H9 (cell line): ENCODE measurements around the gene C7orf25. TPM values are rescaled to one million over a fixed set of nuclear protein-coding genes. Genes with fewer than 3 reads are reported as not detected.

Experiments used
- DNase-seq: peaks from one replicate; pipeline ENCODE4 v3.0.0-alpha.2; 2017
- H2AFZ ChIP-seq: one replicate; pipeline ENCODE4 v1.6.1; 2013; ENCODE audit warnings: mild to moderate bottlenecking, low read length, control low read depth, moderate library complexity
- H2AK5ac ChIP-seq: 2 replicates; pipeline ENCODE4 v1.6.1; 2013; ENCODE audit warnings: low read length, control low read depth, mixed read lengths; ENCODE audit not compliant: insufficient read length
- H2BK120ac ChIP-seq: one replicate; pipeline ENCODE4 v1.6.1; 2013; ENCODE audit warnings: low read depth, mild to moderate bottlenecking, low read length, control low read depth, inconsistent platforms; ENCODE audit not compliant: poor library complexity, severe bottlenecking
- H2BK12ac ChIP-seq: 2 replicates; pipeline ENCODE4 v1.6.1; 2013; ENCODE audit warnings: low read length, control low read depth, mixed read lengths, low read depth; ENCODE audit not compliant: insufficient read length
- H2BK15ac ChIP-seq: 2 replicates; pipeline ENCODE4 v1.6.1; 2013; ENCODE audit warnings: low read depth, low read length, control low read depth
- H2BK20ac ChIP-seq: one replicate; pipeline ENCODE4 v1.6.1; 2013; ENCODE audit warnings: low read depth, mild to moderate bottlenecking, low read length, control low read depth, inconsistent platforms; ENCODE audit not compliant: poor library complexity, severe bottlenecking
- H2BK5ac ChIP-seq: 2 replicates; pipeline ENCODE4 v1.6.1; 2013; ENCODE audit warnings: low read length, control low read depth, mixed read lengths; ENCODE audit not compliant: insufficient read length
- H3K14ac ChIP-seq: 2 replicates; pipeline ENCODE4 v1.6.1; 2013; ENCODE audit warnings: low read length, control low read depth; ENCODE audit not compliant: insufficient read depth
- H3K18ac ChIP-seq: 2 replicates; pipeline ENCODE4 v1.6.1; 2013; ENCODE audit warnings: low read depth, mild to moderate bottlenecking, mixed read lengths, low read length, control low read depth; ENCODE audit not compliant: insufficient read length
- H3K23ac ChIP-seq: 2 replicates; pipeline ENCODE4 v1.6.1; 2013; ENCODE audit warnings: low read length, control low read depth, mixed read lengths, low read depth; ENCODE audit not compliant: insufficient read length
- H3K23me2 ChIP-seq: 2 replicates; pipeline ENCODE4 v1.6.1; 2013; ENCODE audit warnings: low read depth, mild to moderate bottlenecking, mixed read lengths, low read length, control low read depth; ENCODE audit not compliant: insufficient read length, poor library complexity, severe bottlenecking
- H3K27ac ChIP-seq: 2 replicates; pipeline ENCODE4 v1.5.1; 2013; ENCODE audit warnings: low read length, control low read depth, mixed read lengths, low read depth; ENCODE audit not compliant: insufficient read length
- H3K27me3 ChIP-seq: 2 replicates; pipeline ENCODE4 v1.6.1; 2013; ENCODE audit warnings: low read length, control low read depth, inconsistent platforms; ENCODE audit not compliant: insufficient read depth
- H3K4ac ChIP-seq: 2 replicates; pipeline ENCODE4 v1.6.1; 2013; ENCODE audit warnings: low read depth, mild to moderate bottlenecking, control low read depth, inconsistent platforms, low read length, moderate library complexity
- H3K4me1 ChIP-seq: 2 replicates; pipeline ENCODE4 v1.6.1; 2013; ENCODE audit warnings: low read length, control low read depth, inconsistent platforms; ENCODE audit not compliant: insufficient read depth
- H3K4me2 ChIP-seq: 2 replicates; pipeline ENCODE4 v1.6.1; 2013; ENCODE audit warnings: low read length, control low read depth, mixed read lengths; ENCODE audit not compliant: insufficient read length, insufficient read depth
- H3K56ac ChIP-seq: 2 replicates; pipeline ENCODE4 v1.6.1; 2013; ENCODE audit warnings: low read depth, mild to moderate bottlenecking, mixed read lengths, low read length, control low read depth; ENCODE audit not compliant: insufficient read length
- H3K79me1 ChIP-seq: 2 replicates; pipeline ENCODE4 v1.6.1; 2013; ENCODE audit warnings: low read depth, mild to moderate bottlenecking, moderate library complexity, low read length, control low read depth, inconsistent platforms; ENCODE audit not compliant: insufficient read depth, poor library complexity, severe bottlenecking
- H3K79me2 ChIP-seq: 2 replicates; pipeline ENCODE4 v1.6.1; 2013; ENCODE audit warnings: low read length, control low read depth, inconsistent platforms; ENCODE audit not compliant: insufficient read depth
- H3K9ac ChIP-seq: 2 replicates; pipeline ENCODE4 v1.6.1; 2013; ENCODE audit warnings: low read length, control low read depth, mixed read lengths; ENCODE audit not compliant: insufficient read length; ENCODE audit errors: extremely low read depth
- H3K9me3 ChIP-seq: one replicate; pipeline ENCODE4 v1.6.1; 2013; ENCODE audit warnings: low read depth, low read length, inconsistent platforms; ENCODE audit not compliant: control insufficient read depth
- H3T11ph ChIP-seq: one replicate; pipeline ENCODE4 v1.6.1; 2013; ENCODE audit warnings: mild to moderate bottlenecking, low read length, control low read depth, inconsistent platforms
- H4K20me1 ChIP-seq: one replicate; pipeline ENCODE4 v1.6.1; 2013; ENCODE audit not compliant: control insufficient read depth, insufficient read length, insufficient read depth
- H4K5ac ChIP-seq: 2 replicates; pipeline ENCODE4 v1.6.1; 2013; ENCODE audit warnings: low read depth, mild to moderate bottlenecking, mixed read lengths, low read length, control low read depth; ENCODE audit not compliant: insufficient read length
- H4K8ac ChIP-seq: replicated peaks from 2 replicates; pipeline ENCODE4 v1.6.1; 2013; ENCODE audit warnings: low read length, control low read depth, mixed read lengths, low read depth; ENCODE audit not compliant: insufficient read length
- H4K91ac ChIP-seq: 2 replicates; pipeline ENCODE4 v1.6.1; 2013; ENCODE audit warnings: low read depth, mild to moderate bottlenecking, moderate library complexity, mixed read lengths, low read length, control low read depth; ENCODE audit not compliant: insufficient read length
- H3K27ac Mint-ChIP-seq, 3 experiments: 2 replicates in 2 of 3; 3 replicates in 1 of 3; pipeline ENCODE4 v1.8.0; 2020 to 2021; ENCODE audit warnings: mixed read lengths in 3 of 3, mild to moderate bottlenecking in 1 of 3, moderate library complexity in 1 of 3
- H3K27me3 Mint-ChIP-seq: 2 replicates; pipeline ENCODE4 v1.8.0; 2021; ENCODE audit warnings: low read depth, mild to moderate bottlenecking, moderate library complexity, mixed read lengths
- H3K36me3 Mint-ChIP-seq, 3 experiments: 2 replicates in 2 of 3; 3 replicates in 1 of 3; pipeline ENCODE4 v1.8.0; 2020 to 2021; ENCODE audit warnings: low read depth in 3 of 3, mixed read lengths in 3 of 3; ENCODE audit not compliant: insufficient read depth in 1 of 3
- H3K4me1 Mint-ChIP-seq, 2 experiments: 2 replicates each; pipeline ENCODE4 v1.8.0; 2020; ENCODE audit warnings: mixed read lengths in 2 of 2
- H3K4me3 Mint-ChIP-seq, 2 experiments: 2 replicates in 1 of 2; 3 replicates in 1 of 2; pipeline ENCODE4 v1.8.0; 2020 to 2021; ENCODE audit warnings: mild to moderate bottlenecking in 2 of 2, mixed read lengths in 2 of 2, moderate library complexity in 1 of 2
- H3K9me3 Mint-ChIP-seq, 2 experiments: 2 replicates in 1 of 2; 3 replicates in 1 of 2; pipeline ENCODE4 v1.8.0; 2020; ENCODE audit warnings: mild to moderate bottlenecking in 2 of 2, mixed read lengths in 2 of 2, moderate library complexity in 1 of 2
- WGBS: extraction: QIAGEN DNeasy Blood & Tissue Kit; methylation state at CpG from one replicate; pipeline ENCODE4 v1.1.7; 2013; ENCODE audit warnings: missing lambda C conversion rate, low lambda C conversion rate, mixed read lengths; ENCODE audit not compliant: insufficient read length; ENCODE audit errors: extremely low coverage; 5-methylcytosine and 5-hydroxymethylcytosine counted together
- total RNA-seq: library from RNA; stranded (reverse); gene quantifications from 2 replicates; pipeline ENCODE4 v1.2.1, GENCODE V29; 2021
- TF ChIP-seq, protein P1 (sequence below): fragments of 200-600 bp; sonication (generic); conservative IDR thresholded peaks from 3 replicates; pipeline ENCODE4 v1.8.0; 2021; ENCODE audit warnings: antibody characterized with exemption, mild to moderate bottlenecking

C7orf25 gene
- total RNA-seq, 1 experiment from 2014 or later: 3.8 TPM

- no peak for DNase-seq
- Histone ChIP-seq H3K4me2 (no peak overlapping the region), H3K14ac (no peak overlapping the region), H3K9ac (no peak overlapping the region), H3K4me1 (no peaks in the 10 kb centered on the region), H2BK15ac (no peak overlapping the region), H3T11ph (no peak overlapping the region), H4K5ac (no peak overlapping the region), H4K8ac (no peak overlapping the region), H3K9me3 (no peaks in the 10 kb centered on the region), H3K4ac (no peak overlapping the region), H3K23me2 (no peaks in the 10 kb centered on the region), H3K23ac (no peak overlapping the region), H3K27ac (no peak overlapping the region), H3K27me3 (no peaks in the 10 kb centered on the region), H2BK12ac (no peak overlapping the region), H2AK5ac (no peak overlapping the region), H2BK120ac (no peak overlapping the region), H3K79me2 (peaks cover 23% of the 10 kb centered on the region), H3K56ac (no peak overlapping the region), H2BK20ac (no peak overlapping the region), H3K18ac (no peak overlapping the region), H4K20me1 (no peaks in the 10 kb centered on the region), H2BK5ac (no peak overlapping the region), H3K79me1 (peaks cover 3% of the 10 kb centered on the region), H4K91ac (no peak overlapping the region), H2AFZ (no peak overlapping the region)
- Mint-ChIP-seq H3K36me3 (peaks cover 37 to 75% (median 67%) of the 10 kb centered on the region in 3 experiments; a peak in 6 of 7 replicates), H3K4me1 (peaks cover 11 to 30% of the 10 kb centered on the region in 2 experiments), H3K27ac (peak overlapping the region in 1 of 3 experiments; percentile 76; a peak in 2 of 7 replicates), H3K4me3 (no peak overlapping the region), H3K27me3 (no peaks in the 10 kb centered on the region), H3K9me3 (no peaks in the 10 kb centered on the region)
- TF ChIP-seq, protein P1, sequence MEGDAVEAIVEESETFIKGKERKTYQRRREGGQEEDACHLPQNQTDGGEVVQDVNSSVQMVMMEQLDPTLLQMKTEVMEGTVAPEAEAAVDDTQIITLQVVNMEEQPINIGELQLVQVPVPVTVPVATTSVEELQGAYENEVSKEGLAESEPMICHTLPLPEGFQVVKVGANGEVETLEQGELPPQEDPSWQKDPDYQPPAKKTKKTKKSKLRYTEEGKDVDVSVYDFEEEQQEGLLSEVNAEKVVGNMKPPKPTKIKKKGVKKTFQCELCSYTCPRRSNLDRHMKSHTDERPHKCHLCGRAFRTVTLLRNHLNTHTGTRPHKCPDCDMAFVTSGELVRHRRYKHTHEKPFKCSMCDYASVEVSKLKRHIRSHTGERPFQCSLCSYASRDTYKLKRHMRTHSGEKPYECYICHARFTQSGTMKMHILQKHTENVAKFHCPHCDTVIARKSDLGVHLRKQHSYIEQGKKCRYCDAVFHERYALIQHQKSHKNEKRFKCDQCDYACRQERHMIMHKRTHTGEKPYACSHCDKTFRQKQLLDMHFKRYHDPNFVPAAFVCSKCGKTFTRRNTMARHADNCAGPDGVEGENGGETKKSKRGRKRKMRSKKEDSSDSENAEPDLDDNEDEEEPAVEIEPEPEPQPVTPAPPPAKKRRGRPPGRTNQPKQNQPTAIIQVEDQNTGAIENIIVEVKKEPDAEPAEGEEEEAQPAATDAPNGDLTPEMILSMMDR: no peak
- WGBS: no CpG with 5 or more reads among the region's 1 CpG
Observed at GRCh38 chr7:42925630-42926029, 13.8 kb upstream of the C7orf25 start.
